SK-N-MC (cell line): ENCODE results near the gene ATP8B1.

Experiments
- DNase-seq: peaks from one replicate; pipeline ENCODE4 v3.0.0-alpha.2; 2011; ENCODE audit warnings: low read depth, low spot score
- H3K27ac ChIP-seq: fragments of 200-600 bp; sonication (generic); 2 replicates; pipeline ENCODE4 v1.5.1; 2016; ENCODE audit warnings: mixed run types
- H3K36me3 ChIP-seq: fragments of 200-600 bp; sonication (generic); 2 replicates; pipeline ENCODE4 v1.6.1; 2017; ENCODE audit warnings: antibody characterized with exemption, low read length, mixed read lengths; ENCODE audit not compliant: insufficient read depth
- H3K4me3 ChIP-seq: fragments of 200-600 bp; sonication (generic); 2 replicates; pipeline ENCODE4 v1.5.1; 2016
- H3K9ac ChIP-seq: fragments of 200-600 bp; sonication (generic); 2 replicates; pipeline ENCODE4 v1.8.0; 2017; ENCODE audit warnings: mixed run types, mixed read lengths; ENCODE audit not compliant: insufficient read length
- H3K9me3 ChIP-seq: fragments of 200-600 bp; sonication (generic); 2 replicates; pipeline ENCODE4 v1.6.1; 2017; ENCODE audit warnings: low read depth, mild to moderate bottlenecking, antibody characterized with exemption, low read length, moderate library complexity, mixed read lengths
- EZH2 ChIP-seq: fragments of 200-600 bp; sonication (generic); IDR thresholded peaks from one replicate; pipeline ENCODE4 v1.6.1; 2017; ENCODE audit warnings: antibody characterized with exemption
- FOXP2 ChIP-seq: optimal IDR thresholded peaks from 2 replicates; pipeline ENCODE3; 2011; ENCODE audit warnings: mild to moderate bottlenecking, moderate library complexity; ENCODE audit not compliant: insufficient read depth; ENCODE audit errors: extremely low read length, control extremely low read depth
- POLR2AphosphoS5 ChIP-seq: IDR thresholded peaks from 2 replicates; pipeline ENCODE4 v1.6.1; 2012; ENCODE audit warnings: mild to moderate bottlenecking, low read depth, low read length, borderline replicate concordance

Gene ATP8B1

GRCh38 chr18:57792631-57793301 is 10.3 kb downstream of the ATP8B1 start:
- Histone ChIP-seq H3K9ac (no peak overlapping the region), H3K9me3 (no peaks in the 10 kb centered on the region), H3K4me3 (no peak overlapping the region), H3K36me3 (no peaks in the 10 kb centered on the region), H3K27ac (no peak overlapping the region)
- no peak for DNase-seq
- TF ChIP-seq POLR2AphosphoS5 (no peak), EZH2 (no peak), FOXP2 (no peak)

- Histone ChIP-seq H3K4me3 (no peak overlapping the region), H3K27ac (no peak overlapping the region), H3K9me3 (no peaks in the 10 kb centered on the region), H3K9ac (no peak overlapping the region), H3K36me3 (no peaks in the 10 kb centered on the region)
- no peak for TF ChIP-seq POLR2AphosphoS5
- TF ChIP-seq EZH2: no peak
- TF ChIP-seq FOXP2: no peak
- DNase-seq: no peak
These were observed 11.2 kb downstream of the ATP8B1 start for GRCh38 chr18:57791911-57792310.

GRCh38 chr18:57791192-57791591 is 11.9 kb downstream of the ATP8B1 start:
- Histone ChIP-seq H3K36me3 (no peaks in the 10 kb centered on the region), H3K9ac (no peak overlapping the region), H3K27ac (no peak overlapping the region), H3K4me3 (no peak overlapping the region), H3K9me3 (no peaks in the 10 kb centered on the region)
- DNase-seq: no peak
- no peak for TF ChIP-seq FOXP2
- no peak for TF ChIP-seq POLR2AphosphoS5
- no peak for TF ChIP-seq EZH2

GRCh38 chr18:57790316-57790715 is 12.8 kb downstream of the ATP8B1 start:
- TF ChIP-seq POLR2AphosphoS5: no peak
- no peak for TF ChIP-seq EZH2
- no peak for TF ChIP-seq FOXP2
- Histone ChIP-seq H3K9me3 (no peaks in the 10 kb centered on the region), H3K9ac (no peak overlapping the region), H3K4me3 (no peak overlapping the region), H3K27ac (no peak overlapping the region), H3K36me3 (no peaks in the 10 kb centered on the region)
- DNase-seq: no peak

- H3K9ac ChIP-seq: no peak overlapping the region
- no peak for DNase-seq
- H3K36me3 ChIP-seq: no peaks in the 10 kb centered on the region
- no peak overlapping the region for H3K27ac ChIP-seq
- H3K9me3 ChIP-seq: no peaks in the 10 kb centered on the region
- H3K4me3 ChIP-seq: no peak overlapping the region
- no peak for TF ChIP-seq EZH2
- no peak for TF ChIP-seq FOXP2
- TF ChIP-seq POLR2AphosphoS5: no peak
These were observed 13.4 kb downstream of the ATP8B1 start for GRCh38 chr18:57789759-57790158.

GRCh38 chr18:57789090-57789489 is 14.0 kb downstream of the ATP8B1 start:
- Histone ChIP-seq H3K27ac (peak overlapping the region; percentile 70), H3K9me3 (no peaks in the 10 kb centered on the region), H3K36me3 (no peaks in the 10 kb centered on the region), H3K4me3 (no peak overlapping the region), H3K9ac (no peak overlapping the region)
- DNase-seq: no peak
- no peak for TF ChIP-seq POLR2AphosphoS5
- TF ChIP-seq FOXP2: no peak
- TF ChIP-seq EZH2: no peak

- Histone ChIP-seq H3K9me3 (no peaks in the 10 kb centered on the region), H3K27ac (peak overlapping the region; percentile 36; the same call in 1 of the 2 replicates), H3K9ac (no peak overlapping the region), H3K4me3 (no peak overlapping the region), H3K36me3 (no peaks in the 10 kb centered on the region)
- TF ChIP-seq EZH2: no peak
- no peak for TF ChIP-seq POLR2AphosphoS5
- no peak for TF ChIP-seq FOXP2
- DNase-seq: no peak
These were observed 15.9 kb downstream of the ATP8B1 start for GRCh38 chr18:57787068-57787685.

- no peak overlapping the region for H3K9ac ChIP-seq
- no peak overlapping the region for H3K27ac ChIP-seq
- no peak overlapping the region for H3K4me3 ChIP-seq
- no peaks in the 10 kb centered on the region for H3K9me3 ChIP-seq
- TF ChIP-seq EZH2 (no peak), POLR2AphosphoS5 (no peak), FOXP2 (no peak)
- H3K36me3 ChIP-seq: no peaks in the 10 kb centered on the region
- DNase-seq: no peak
These were observed 17.2 kb downstream of the ATP8B1 start for GRCh38 chr18:57785751-57786437.

GRCh38 chr18:57784801-57785114 is 18.4 kb downstream of the ATP8B1 start:
- Histone ChIP-seq H3K36me3 (no peaks in the 10 kb centered on the region), H3K9ac (no peak overlapping the region), H3K4me3 (no peak overlapping the region), H3K27ac (no peak overlapping the region), H3K9me3 (no peaks in the 10 kb centered on the region)
- TF ChIP-seq EZH2 (no peak), FOXP2 (no peak), POLR2AphosphoS5 (no peak)
- DNase-seq: no peak
